Vagina (tissue), 2 donors: Measurements from ENCODE around the gene CHST1.

Source experiments
- POLR2A ChIP-seq, 2 donors: fragments of 450-650 bp; IDR thresholded peaks; one replicate each; pipeline ENCODE4 v1.6.1; 2017; ENCODE audit warnings: antibody characterized with exemption in 2 of 2, mild to moderate bottlenecking in 2 of 2, moderate library complexity in 2 of 2
- TF ChIP-seq, protein P1 (sequence below), 3 experiments: fragments of 450-650 bp in 2 of 3; fragments of 200-600 bp in 1 of 3; sonication (generic) in 1 of 3; IDR thresholded peaks; one replicate each; pipeline ENCODE4 v1.5.1; 2017 to 2019; ENCODE audit warnings: antibody characterized with exemption in 3 of 3, mild to moderate bottlenecking in 2 of 3, moderate library complexity in 2 of 3

DNA sequence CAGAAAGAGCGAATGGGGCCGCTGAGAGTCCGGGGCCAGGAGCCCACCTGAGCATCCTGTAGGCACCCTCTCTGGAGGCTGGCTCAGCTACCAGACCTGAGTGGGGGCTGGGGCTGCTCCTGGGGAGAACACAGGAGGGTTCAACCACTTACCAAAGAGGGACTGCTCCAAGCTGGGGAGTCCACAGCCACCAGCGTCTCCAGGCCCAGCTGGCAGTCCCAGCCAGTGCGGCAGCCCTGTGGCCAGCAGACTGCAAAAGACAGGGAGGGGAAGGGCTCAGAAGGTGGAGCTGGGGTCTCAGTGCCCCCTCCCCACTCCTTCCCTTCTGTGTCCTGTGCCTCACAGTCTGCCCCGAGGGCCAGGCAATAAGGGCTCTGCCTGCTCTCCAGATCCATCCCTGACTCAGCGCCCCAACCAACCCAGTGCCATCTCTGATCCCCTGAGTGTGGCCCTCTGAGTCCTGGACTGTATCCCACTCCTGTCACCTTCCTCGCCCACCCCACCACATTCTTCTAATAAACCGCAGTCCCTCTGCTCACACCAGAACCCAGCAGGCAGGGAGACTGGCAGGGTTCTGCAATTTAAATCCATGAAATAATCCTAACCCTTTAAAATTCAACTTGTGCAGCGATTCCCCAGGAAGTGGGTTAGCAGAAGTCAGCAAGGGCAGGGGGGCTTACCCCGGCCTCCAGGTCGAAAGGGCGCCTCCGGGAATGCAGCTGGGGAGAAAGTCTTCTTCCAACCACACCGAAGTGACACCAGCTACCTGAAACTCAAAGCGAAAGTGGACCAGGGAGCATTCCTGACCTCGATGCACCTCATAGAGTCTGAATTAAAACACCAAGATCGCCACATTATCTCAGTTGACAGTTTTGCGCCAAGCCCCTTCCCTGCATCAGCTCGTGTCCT lies 13.3 kb downstream of the CHST1 start:
- TF ChIP-seq, protein P1, sequence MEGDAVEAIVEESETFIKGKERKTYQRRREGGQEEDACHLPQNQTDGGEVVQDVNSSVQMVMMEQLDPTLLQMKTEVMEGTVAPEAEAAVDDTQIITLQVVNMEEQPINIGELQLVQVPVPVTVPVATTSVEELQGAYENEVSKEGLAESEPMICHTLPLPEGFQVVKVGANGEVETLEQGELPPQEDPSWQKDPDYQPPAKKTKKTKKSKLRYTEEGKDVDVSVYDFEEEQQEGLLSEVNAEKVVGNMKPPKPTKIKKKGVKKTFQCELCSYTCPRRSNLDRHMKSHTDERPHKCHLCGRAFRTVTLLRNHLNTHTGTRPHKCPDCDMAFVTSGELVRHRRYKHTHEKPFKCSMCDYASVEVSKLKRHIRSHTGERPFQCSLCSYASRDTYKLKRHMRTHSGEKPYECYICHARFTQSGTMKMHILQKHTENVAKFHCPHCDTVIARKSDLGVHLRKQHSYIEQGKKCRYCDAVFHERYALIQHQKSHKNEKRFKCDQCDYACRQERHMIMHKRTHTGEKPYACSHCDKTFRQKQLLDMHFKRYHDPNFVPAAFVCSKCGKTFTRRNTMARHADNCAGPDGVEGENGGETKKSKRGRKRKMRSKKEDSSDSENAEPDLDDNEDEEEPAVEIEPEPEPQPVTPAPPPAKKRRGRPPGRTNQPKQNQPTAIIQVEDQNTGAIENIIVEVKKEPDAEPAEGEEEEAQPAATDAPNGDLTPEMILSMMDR (IDR thresholded peaks at IDR 0.05): no peak
- TF ChIP-seq POLR2A (IDR thresholded peaks at IDR 0.05): no peak
